Measurements from ENCODE around the gene LMTK3.
A peak's percentile ranks its signal among the peaks of the same experiment; 100 is the strongest.
"Not testable (repeated sequence)": the region's sequence is repeated elsewhere in the genome, so short reads cannot be mapped to it uniquely, and the experiment has no call there.

The LMTK3 gene

GRCh38 chr19:48487544-48487943 is 24.1 kb downstream of the LMTK3 start:
- Histone ChIP-seq H3K4me3 (ENCODE audit: low read length in 2 of 2) (no peak overlapping the region), H3K27ac (ENCODE audit: low read depth in 2 of 2, low read length in 2 of 2) (no peak overlapping the region), H3K36me3 (ENCODE audit: control insufficient read depth in 2 of 2, insufficient read depth in 2 of 2, low read length in 2 of 2) (no peaks in the 10 kb centered on the region), H3K27me3 (ENCODE audit: control insufficient read depth in 2 of 2, insufficient read depth in 2 of 2, low read length in 2 of 2) (no peaks in the 10 kb centered on the region), H3K9me3 (ENCODE audit: control insufficient read depth in 2 of 2, low read length in 2 of 2) (no peaks in the 10 kb centered on the region), H3K4me1 (ENCODE audit: control insufficient read depth in 2 of 2, insufficient read depth in 2 of 2, low read length in 2 of 2) (peaks cover 10 to 15% of the 10 kb centered on the region in 2 donors), H3K9ac (ENCODE audit: low read depth in 1 of 2, low read length in 2 of 2) (no peak overlapping the region)

GRCh38 chr19:48486706-48487105 is 24.9 kb downstream of the LMTK3 start:
- not testable (repeated sequence) for H3K9ac ChIP-seq (ENCODE audit: low read depth in 1 of 2, low read length in 2 of 2); H3K36me3 ChIP-seq (ENCODE audit: control insufficient read depth in 2 of 2, insufficient read depth in 2 of 2, low read length in 2 of 2); H3K4me3 ChIP-seq (ENCODE audit: low read length in 2 of 2); H3K9me3 ChIP-seq (ENCODE audit: control insufficient read depth in 2 of 2, low read length in 2 of 2); H3K27me3 ChIP-seq (ENCODE audit: control insufficient read depth in 2 of 2, insufficient read depth in 2 of 2, low read length in 2 of 2); H3K27ac ChIP-seq (ENCODE audit: low read depth in 2 of 2, low read length in 2 of 2)
- peaks cover 10 to 12% of the 10 kb centered on the region in 2 donors for H3K4me1 ChIP-seq (ENCODE audit: control insufficient read depth in 2 of 2, insufficient read depth in 2 of 2, low read length in 2 of 2)

GRCh38 chr19:48484931-48485612 is 26.6 kb downstream of the LMTK3 start:
- Histone ChIP-seq H3K4me1 (ENCODE audit: control insufficient read depth in 2 of 2, insufficient read depth in 2 of 2, low read length in 2 of 2) (peaks cover 13 to 16% of the 10 kb centered on the region in 2 donors), H3K36me3 (ENCODE audit: control insufficient read depth in 2 of 2, insufficient read depth in 2 of 2, low read length in 2 of 2) (no peaks in the 10 kb centered on the region), H3K9ac (ENCODE audit: low read depth in 1 of 2, low read length in 2 of 2) (no peak overlapping the region), H3K27ac (ENCODE audit: low read depth in 2 of 2, low read length in 2 of 2) (no peak overlapping the region), H3K9me3 (ENCODE audit: control insufficient read depth in 2 of 2, low read length in 2 of 2) (no peaks in the 10 kb centered on the region), H3K4me3 (ENCODE audit: low read length in 2 of 2) (no peak overlapping the region), H3K27me3 (ENCODE audit: control insufficient read depth in 2 of 2, insufficient read depth in 2 of 2, low read length in 2 of 2) (no peaks in the 10 kb centered on the region)

- H3K4me3 ChIP-seq (ENCODE audit: low read length in 2 of 2): no peak overlapping the region
- no peaks in the 10 kb centered on the region for H3K9me3 ChIP-seq (ENCODE audit: control insufficient read depth in 2 of 2, low read length in 2 of 2)
- no peak overlapping the region for H3K27ac ChIP-seq (ENCODE audit: low read depth in 2 of 2, low read length in 2 of 2)
- peaks cover 16% of the 10 kb centered on the region in 2 donors for H3K4me1 ChIP-seq (ENCODE audit: control insufficient read depth in 2 of 2, insufficient read depth in 2 of 2, low read length in 2 of 2)
- peaks cover 0 to 3% of the 10 kb centered on the region in 2 donors for H3K36me3 ChIP-seq (ENCODE audit: control insufficient read depth in 2 of 2, insufficient read depth in 2 of 2, low read length in 2 of 2)
- H3K9ac ChIP-seq (ENCODE audit: low read depth in 1 of 2, low read length in 2 of 2): no peak overlapping the region
- H3K27me3 ChIP-seq (ENCODE audit: control insufficient read depth in 2 of 2, insufficient read depth in 2 of 2, low read length in 2 of 2): no peaks in the 10 kb centered on the region
These were observed 27.3 kb downstream of the LMTK3 start for GRCh38 chr19:48484247-48484893.

GRCh38 chr19:48483301-48483700 is 28.3 kb downstream of the LMTK3 start:
- no peaks in the 10 kb centered on the region for H3K9me3 ChIP-seq (ENCODE audit: control insufficient read depth in 2 of 2, low read length in 2 of 2)
- H3K4me3 ChIP-seq (ENCODE audit: low read length in 2 of 2): no peak overlapping the region
- H3K27ac ChIP-seq (ENCODE audit: low read depth in 2 of 2, low read length in 2 of 2): no peak overlapping the region
- H3K36me3 ChIP-seq (ENCODE audit: control insufficient read depth in 2 of 2, insufficient read depth in 2 of 2, low read length in 2 of 2): peaks cover 2 to 4% of the 10 kb centered on the region in 2 donors
- peaks cover 14% of the 10 kb centered on the region in 2 donors for H3K4me1 ChIP-seq (ENCODE audit: control insufficient read depth in 2 of 2, insufficient read depth in 2 of 2, low read length in 2 of 2)
- H3K9ac ChIP-seq (ENCODE audit: low read depth in 1 of 2, low read length in 2 of 2): no peak overlapping the region
- no peaks in the 10 kb centered on the region for H3K27me3 ChIP-seq (ENCODE audit: control insufficient read depth in 2 of 2, insufficient read depth in 2 of 2, low read length in 2 of 2)

GRCh38 chr19:48481846-48482639 is 29.6 kb downstream of the LMTK3 start:
- H3K9ac ChIP-seq (ENCODE audit: low read depth in 1 of 2, low read length in 2 of 2): no peak overlapping the region
- no peaks in the 10 kb centered on the region for H3K9me3 ChIP-seq (ENCODE audit: control insufficient read depth in 2 of 2, low read length in 2 of 2)
- H3K27ac ChIP-seq (ENCODE audit: low read depth in 2 of 2, low read length in 2 of 2): no peak overlapping the region
- H3K36me3 ChIP-seq (ENCODE audit: control insufficient read depth in 2 of 2, insufficient read depth in 2 of 2, low read length in 2 of 2): peaks cover 7 to 9% of the 10 kb centered on the region in 2 donors
- peaks cover 4 to 6% of the 10 kb centered on the region in 2 donors for H3K4me1 ChIP-seq (ENCODE audit: control insufficient read depth in 2 of 2, insufficient read depth in 2 of 2, low read length in 2 of 2)
- H3K27me3 ChIP-seq (ENCODE audit: control insufficient read depth in 2 of 2, insufficient read depth in 2 of 2, low read length in 2 of 2): no peaks in the 10 kb centered on the region
- H3K4me3 ChIP-seq (ENCODE audit: low read length in 2 of 2): no peak overlapping the region

- H3K4me1 ChIP-seq (ENCODE audit: control insufficient read depth in 2 of 2, insufficient read depth in 2 of 2, low read length in 2 of 2): peaks cover 4 to 6% of the 10 kb centered on the region in 2 donors
- no peaks in the 10 kb centered on the region for H3K9me3 ChIP-seq (ENCODE audit: control insufficient read depth in 2 of 2, low read length in 2 of 2)
- peak overlapping the region; percentile 28 to 56 for H3K27ac ChIP-seq (ENCODE audit: low read depth in 2 of 2, low read length in 2 of 2)
- peaks cover 15% of the 10 kb centered on the region in 2 donors for H3K36me3 ChIP-seq (ENCODE audit: control insufficient read depth in 2 of 2, insufficient read depth in 2 of 2, low read length in 2 of 2)
- H3K9ac ChIP-seq (ENCODE audit: low read depth in 1 of 2, low read length in 2 of 2): peak overlapping the region; percentile 63 to 72
- no peaks in the 10 kb centered on the region for H3K27me3 ChIP-seq (ENCODE audit: control insufficient read depth in 2 of 2, insufficient read depth in 2 of 2, low read length in 2 of 2)
- H3K4me3 ChIP-seq (ENCODE audit: low read length in 2 of 2): peak overlapping the region; percentile 59 to 71
These were observed 30.8 kb downstream of the LMTK3 start for GRCh38 chr19:48480558-48481500.

- H3K9ac ChIP-seq (ENCODE audit: low read depth in 1 of 2, low read length in 2 of 2): peak overlapping the region; percentile 63 to 72
- H3K4me1 ChIP-seq (ENCODE audit: control insufficient read depth in 2 of 2, insufficient read depth in 2 of 2, low read length in 2 of 2): peaks cover 4 to 6% of the 10 kb centered on the region in 2 donors
- no peaks in the 10 kb centered on the region for H3K27me3 ChIP-seq (ENCODE audit: control insufficient read depth in 2 of 2, insufficient read depth in 2 of 2, low read length in 2 of 2)
- H3K9me3 ChIP-seq (ENCODE audit: control insufficient read depth in 2 of 2, low read length in 2 of 2): no peaks in the 10 kb centered on the region
- peak overlapping the region; percentile 59 to 71 for H3K4me3 ChIP-seq (ENCODE audit: low read length in 2 of 2)
- peaks cover 21 to 22% of the 10 kb centered on the region in 2 donors for H3K36me3 ChIP-seq (ENCODE audit: control insufficient read depth in 2 of 2, insufficient read depth in 2 of 2, low read length in 2 of 2)
- H3K27ac ChIP-seq (ENCODE audit: low read depth in 2 of 2, low read length in 2 of 2): peak overlapping the region in 1 of 2 donors; percentile 56
These were observed 31.5 kb downstream of the LMTK3 start for GRCh38 chr19:48480183-48480557.

GRCh38 chr19:48479686-48480085 is 31.9 kb downstream of the LMTK3 start:
- Histone ChIP-seq H3K9ac (ENCODE audit: low read depth in 1 of 2, low read length in 2 of 2) (no peak overlapping the region), H3K4me3 (ENCODE audit: low read length in 2 of 2) (no peak overlapping the region), H3K9me3 (ENCODE audit: control insufficient read depth in 2 of 2, low read length in 2 of 2) (no peaks in the 10 kb centered on the region), H3K36me3 (ENCODE audit: control insufficient read depth in 2 of 2, insufficient read depth in 2 of 2, low read length in 2 of 2) (peaks cover 26 to 27% of the 10 kb centered on the region in 2 donors), H3K27ac (ENCODE audit: low read depth in 2 of 2, low read length in 2 of 2) (peak overlapping the region in 1 of 2 donors; percentile 56), H3K27me3 (ENCODE audit: control insufficient read depth in 2 of 2, insufficient read depth in 2 of 2, low read length in 2 of 2) (no peaks in the 10 kb centered on the region), H3K4me1 (ENCODE audit: control insufficient read depth in 2 of 2, insufficient read depth in 2 of 2, low read length in 2 of 2) (peaks cover 4 to 6% of the 10 kb centered on the region in 2 donors)

All from mucosa of rectum (tissue), 2 donors.